Fibroblast of upper back skin (primary cell): ENCODE measurements around the gene GBF1.

Experiments
- DNase-seq: peaks from one replicate; pipeline ENCODE4 v3.0.0-alpha.2; 2013

The GBF1 gene

DNA sequence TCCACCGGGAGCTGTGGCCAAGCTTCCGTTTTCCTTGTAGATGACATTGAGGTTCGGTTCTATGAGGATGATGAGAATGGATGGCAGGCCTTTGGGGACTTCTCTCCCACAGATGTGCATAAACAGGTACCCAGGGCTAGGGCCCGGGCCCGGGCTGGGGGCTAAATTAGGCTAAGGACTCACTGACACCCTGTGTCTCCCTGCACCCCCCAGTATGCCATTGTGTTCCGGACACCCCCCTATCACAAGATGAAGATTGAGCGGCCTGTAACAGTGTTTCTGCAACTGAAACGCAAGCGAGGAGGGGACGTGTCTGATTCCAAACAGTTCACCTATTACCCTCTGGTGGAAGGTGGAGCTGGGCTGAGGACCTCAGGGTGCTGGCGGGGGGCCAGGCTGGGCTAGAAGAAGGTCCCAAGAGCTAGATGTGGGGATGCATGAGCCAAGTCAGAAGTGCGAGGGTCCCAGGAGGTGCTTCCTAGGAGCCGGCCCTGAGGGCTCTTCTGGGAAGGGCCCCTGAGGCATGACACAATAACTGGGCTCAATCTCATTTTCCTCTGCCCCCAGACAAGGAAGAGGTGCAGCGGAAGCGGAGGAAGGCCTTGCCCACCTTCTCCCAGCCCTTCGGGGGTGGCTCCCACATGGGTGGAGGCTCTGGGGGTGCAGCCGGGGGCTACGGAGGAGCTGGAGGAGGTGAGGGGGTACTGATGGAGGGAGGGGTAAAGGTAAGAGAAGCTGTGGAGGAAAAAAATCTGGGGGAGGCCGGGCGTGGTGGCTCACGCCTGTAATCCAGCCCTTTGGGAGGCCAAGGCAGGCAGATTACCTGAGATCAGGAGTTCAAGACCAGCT lies 153.1 kb downstream of the GBF1 start:
- DNase-seq: no peak

DNA sequence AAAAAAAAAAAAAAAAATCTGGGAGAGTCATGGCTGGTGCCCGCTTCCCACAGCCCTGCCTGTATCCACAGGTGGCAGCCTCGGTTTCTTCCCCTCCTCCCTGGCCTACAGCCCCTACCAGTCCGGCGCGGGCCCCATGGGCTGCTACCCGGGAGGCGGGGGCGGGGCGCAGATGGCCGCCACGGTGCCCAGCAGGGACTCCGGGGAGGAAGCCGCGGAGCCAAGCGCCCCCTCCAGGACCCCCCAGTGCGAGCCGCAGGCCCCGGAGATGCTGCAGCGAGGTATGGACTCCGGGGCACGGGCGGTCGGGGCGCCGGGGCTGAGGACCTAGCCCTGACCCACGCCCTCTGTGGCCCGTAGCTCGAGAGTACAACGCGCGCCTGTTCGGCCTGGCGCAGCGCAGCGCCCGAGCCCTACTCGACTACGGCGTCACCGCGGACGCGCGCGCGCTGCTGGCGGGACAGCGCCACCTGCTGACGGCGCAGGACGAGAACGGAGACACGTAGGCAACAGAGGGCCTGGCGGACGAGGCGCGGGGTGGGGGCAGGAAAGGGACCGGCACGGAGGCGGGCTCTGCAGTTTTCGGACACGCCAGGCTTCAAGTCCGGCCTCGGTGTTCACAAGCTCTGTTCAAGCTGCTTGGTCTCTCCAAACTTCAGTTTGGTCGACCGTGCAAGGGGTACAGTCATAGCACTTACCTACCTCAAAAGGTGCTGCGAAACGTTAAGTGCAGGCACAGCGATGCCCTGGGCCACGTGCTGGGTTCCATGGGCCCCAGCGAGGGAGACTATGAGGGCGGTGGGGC lies 154.1 kb downstream of the GBF1 start:
- peak; percentile 82 for DNase-seq

DNA sequence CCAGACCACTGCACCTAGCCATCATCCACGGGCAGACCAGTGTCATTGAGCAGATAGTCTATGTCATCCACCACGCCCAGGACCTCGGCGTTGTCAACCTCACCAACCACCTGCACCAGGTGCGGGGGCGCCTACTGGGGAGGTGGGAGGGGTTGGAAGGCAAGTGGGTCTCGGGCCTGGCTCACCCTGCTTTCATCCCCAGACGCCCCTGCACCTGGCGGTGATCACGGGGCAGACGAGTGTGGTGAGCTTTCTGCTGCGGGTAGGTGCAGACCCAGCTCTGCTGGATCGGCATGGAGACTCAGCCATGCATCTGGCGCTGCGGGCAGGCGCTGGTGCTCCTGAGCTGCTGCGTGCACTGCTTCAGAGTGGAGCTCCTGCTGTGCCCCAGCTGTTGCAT lies 154.7 kb downstream of the GBF1 start:
- DNase-seq: no peak

DNA sequence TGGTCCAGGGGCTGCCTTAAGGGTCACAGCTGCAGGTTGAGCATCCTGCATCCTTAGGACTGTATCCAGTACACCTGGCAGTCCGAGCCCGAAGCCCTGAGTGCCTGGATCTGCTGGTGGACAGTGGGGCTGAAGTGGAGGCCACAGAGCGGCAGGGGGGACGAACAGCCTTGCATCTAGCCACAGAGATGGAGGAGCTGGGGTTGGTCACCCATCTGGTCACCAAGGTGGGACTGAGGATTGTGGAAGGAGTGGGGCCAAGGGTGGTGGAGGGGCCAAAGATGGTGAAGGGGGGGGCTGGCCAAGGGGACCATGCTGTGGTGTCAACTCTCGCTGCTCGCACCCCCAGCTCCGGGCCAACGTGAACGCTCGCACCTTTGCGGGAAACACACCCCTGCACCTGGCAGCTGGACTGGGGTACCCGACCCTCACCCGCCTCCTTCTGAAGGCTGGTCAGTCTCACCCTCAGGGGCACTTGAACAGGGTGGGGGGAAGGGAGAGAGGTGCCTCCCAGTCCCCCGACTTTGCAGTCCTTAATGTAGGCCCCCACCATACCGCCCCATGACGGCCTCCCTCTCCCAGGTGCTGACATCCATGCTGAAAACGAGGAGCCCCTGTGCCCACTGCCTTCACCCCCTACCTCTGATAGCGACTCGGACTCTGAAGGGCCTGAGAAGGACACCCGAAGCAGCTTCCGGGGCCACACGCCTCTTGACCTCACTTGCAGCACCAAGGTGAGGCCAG lies 155.4 kb downstream of the GBF1 start:
- DNase-seq: no peak

DNA sequence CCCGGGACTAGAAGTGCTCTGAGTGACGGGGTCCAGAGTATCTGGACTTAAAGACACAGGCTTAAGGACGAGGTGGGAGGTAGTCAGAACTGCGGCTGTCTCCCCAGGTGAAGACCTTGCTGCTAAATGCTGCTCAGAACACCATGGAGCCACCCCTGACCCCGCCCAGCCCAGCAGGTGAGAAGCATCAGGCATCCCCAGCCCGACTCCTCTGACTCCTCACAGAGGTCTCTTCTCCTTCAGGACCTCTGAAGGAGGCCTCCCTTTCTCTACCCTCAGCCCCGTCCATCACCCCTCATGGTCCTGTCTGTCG lies 156.0 kb downstream of the GBF1 start:
- DNase-seq: no peak

DNA sequence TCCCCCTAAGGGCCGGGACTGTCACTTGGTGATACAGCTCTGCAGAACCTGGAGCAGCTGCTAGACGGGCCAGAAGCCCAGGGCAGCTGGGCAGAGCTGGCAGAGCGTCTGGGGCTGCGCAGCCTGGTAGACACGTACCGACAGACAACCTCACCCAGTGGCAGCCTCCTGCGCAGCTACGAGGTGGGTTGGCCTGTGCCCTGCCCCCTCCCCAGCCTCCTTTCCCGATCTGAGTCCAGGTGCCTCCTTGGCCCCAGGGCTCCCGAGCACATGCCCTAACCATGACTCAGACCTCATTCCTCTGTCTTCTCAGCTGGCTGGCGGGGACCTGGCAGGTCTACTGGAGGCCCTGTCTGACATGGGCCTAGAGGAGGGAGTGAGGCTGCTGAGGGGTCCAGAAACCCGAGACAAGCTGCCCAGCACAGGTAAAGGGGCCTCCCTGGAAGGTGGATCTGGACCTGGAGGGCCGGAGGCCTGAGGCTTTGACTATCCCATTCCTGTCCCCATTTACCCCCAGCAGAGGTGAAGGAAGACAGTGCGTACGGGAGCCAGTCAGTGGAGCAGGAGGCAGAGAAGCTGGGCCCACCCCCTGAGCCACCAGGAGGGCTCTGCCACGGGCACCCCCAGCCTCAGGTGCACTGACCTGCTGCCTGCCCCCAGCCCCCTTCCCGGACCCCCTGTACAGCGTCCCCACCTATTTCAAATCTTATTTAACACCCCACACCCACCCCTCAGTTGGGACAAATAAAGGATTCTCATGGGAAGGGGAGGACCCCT lies 156.6 kb downstream of the GBF1 start:
- DNase-seq: peak; percentile 46

DNA sequence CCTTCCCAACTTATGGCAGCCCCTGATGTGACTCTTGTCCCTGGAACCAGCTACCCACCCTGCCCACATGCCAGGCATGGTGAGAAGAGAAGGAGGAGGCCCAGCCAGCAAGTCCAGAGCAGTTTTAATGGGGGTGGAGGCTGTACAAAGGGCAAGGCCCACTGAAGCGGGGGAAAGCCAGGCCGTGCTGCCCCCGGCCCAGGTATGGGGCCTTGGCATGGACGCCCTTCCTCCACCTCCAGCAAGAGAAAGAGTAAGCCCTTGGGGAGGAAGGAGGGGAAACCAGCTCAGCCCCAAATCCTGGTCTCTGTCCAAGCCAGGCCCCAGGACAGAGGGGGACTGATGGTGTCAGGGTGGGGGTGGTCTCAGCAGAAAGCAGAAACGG lies 157.2 kb downstream of the GBF1 start:
- DNase-seq: no peak

DNA sequence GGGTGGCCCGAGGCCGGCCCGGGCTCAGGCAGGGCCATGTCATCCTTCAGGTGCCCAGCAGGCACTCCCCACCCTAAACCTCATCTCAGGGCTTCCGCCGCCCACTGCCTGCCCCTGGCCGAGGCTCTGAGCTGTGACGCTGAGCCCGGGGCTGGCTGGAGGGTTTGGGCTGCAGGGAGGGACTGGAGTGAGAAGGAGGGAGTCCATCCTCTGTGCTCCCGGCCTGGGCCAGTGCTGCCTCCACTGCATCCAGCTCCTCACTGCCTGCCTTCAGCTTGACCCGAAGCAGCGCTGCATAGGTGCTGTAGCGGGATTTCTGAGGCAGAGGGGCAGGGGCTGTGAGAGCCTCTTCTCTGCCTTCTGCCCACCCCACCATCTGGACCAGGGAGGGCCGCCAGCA lies 157.8 kb downstream of the GBF1 start:
- no peak for DNase-seq

DNA sequence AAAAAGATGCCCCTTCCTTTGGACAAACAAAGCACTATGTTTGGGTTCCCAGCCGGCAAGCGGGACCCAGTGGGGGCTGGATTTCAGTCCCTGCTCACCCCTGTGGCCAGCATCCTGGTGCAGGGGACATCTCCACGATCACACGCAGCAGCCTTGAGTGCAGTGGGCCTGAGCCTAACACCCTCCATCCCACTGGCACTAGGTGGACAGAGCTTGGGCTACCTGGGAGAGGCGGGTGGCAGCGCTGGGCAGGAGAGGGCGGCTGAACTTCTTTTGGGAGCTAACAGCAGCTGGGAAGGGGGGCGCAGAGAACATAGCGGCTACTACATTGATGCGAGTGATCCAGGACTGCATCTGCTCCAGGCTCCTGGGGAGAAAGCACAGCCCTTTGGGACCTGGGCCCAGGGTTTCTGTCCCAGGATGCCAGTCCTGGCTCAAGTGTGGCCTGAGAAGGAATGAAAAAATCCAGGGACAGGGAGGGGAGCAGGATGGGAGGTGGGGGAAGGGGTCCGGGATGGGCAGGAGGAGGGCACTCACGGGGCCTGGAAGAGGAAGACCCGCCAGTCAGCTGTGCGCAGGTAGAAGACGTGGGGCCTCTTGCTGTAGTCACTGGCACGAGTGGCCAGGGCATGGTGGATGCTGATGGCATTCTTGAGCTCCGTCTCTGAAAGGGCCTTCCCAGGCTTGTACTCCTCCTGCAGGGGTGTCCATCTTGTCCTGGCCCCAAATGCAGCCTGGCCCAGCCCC lies 159.2 kb downstream of the GBF1 start:
- no peak for DNase-seq

DNA sequence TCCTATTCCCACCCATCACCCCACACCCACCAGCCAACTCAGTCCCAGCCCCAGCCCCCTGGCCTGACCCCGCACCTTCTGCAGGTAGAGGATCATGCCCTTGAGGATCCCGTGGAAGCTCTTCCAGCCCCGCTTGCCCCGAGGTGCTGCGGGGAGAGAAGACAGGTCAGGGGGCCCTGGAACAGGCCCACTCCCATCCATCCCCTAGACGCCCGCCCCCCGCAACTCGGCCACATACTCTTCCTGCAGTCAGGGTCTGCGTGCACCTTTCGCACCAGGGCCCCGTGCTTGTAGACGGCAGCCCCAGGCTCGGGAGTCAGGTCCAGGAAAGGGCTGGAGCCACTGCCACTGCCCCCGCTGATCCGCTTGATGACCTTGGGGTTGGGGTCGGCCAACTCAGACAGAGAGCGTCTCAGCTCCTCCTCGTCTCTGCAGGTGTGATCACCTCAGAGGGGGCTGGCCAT lies 159.8 kb downstream of the GBF1 start:
- no peak for DNase-seq

DNA sequence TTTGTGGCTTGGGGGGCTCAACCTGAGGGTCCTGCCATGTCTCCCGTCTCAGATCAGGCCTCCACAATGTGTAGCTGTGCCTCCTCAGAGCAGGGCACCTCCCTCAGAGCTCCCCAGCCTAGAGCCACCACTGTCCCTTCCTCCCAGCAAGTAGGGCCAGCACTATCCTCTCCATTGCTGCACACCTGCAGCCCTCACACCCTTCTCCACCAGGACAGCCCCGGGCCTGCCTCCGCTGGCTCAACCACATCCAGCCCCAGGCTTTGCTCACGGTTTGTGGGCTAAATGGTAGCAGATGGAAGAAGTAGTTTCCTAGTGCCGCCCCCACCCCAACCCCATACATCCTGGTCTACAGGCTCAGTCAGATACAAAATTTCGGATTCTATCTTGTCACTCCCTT lies 160.3 kb downstream of the GBF1 start:
- DNase-seq: no peak

DNA sequence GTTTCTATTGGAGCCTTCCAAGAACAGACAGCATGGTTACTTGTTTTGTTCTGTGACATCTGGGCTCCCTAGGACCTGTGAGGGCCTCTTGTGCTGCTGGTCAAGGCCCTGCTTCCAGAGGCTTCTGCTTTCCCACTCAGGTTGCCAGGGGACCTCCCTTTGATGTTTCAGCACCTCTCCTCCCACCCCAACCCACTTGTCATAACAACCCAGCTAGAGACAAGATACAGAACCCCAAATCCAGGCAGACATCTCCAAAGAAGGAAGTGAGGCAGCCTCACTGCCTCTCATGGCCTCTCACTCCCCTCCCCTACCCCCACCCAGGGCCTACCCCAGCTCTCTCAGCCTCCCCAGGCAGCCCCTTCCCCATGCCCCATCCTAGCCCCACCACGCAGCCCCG lies 161.5 kb downstream of the GBF1 start:
- DNase-seq: no peak

DNA sequence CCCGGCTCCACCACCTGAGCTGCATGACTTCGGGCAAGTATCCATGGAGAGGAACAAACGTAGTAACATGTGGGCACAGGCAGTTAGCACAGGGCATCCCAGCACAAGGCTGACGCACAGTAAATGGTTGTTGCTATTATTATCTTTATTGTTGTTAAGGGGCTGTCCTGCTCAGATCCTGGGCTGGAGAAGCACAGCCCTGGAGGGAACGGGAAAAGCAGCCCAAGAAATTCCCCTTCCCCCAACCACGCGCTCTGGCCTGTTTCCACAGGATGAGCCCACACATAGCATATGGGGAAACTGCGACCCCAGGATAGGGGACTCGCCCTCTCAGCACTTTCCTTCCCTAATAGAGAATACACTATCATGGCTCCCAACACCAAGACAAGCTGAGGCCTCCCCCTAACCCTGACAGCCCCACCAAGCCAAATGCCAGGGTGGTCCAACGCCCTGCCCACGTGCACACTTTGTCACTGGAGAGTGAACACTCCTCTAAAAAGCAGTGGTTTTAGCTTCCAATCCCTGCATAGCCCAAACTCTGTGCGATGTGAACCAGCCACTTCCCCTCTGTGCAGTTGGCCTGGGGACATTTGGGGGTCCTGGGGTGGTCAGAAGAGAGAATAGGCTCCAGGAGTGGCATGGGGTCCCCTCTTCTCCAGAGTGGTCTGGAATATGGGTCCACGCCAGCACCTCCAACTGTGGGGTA lies 162.2 kb downstream of the GBF1 start:
- no peak for DNase-seq

DNA sequence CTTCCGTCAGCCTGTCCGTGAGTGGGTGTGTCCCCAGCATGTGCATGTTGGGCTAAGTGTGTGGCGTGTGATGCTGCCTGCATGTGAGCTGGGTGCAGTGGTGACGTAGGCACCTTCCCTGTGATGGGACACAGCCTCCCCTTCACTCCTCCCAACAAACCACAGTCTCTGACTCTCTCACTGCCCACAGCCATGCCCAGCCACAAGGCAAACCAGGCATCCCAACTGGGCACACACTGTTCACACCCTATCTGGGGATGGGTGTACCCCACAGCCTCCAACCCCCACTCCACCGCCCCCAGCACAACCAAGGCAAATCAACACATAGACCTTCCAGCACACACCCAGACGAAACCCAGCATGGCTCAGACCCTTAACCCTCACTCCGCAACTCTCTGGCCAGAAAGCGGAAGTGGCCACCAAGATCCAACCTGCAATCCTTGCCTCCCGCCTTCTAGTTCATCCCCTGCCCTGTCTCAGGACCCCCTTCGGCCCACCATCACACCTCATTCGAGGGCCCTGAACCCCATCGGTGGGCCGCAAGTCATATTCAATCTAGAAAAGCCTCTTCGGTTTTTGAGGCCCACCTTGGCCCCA lies 162.9 kb downstream of the GBF1 start:
- DNase-seq: no peak

DNA sequence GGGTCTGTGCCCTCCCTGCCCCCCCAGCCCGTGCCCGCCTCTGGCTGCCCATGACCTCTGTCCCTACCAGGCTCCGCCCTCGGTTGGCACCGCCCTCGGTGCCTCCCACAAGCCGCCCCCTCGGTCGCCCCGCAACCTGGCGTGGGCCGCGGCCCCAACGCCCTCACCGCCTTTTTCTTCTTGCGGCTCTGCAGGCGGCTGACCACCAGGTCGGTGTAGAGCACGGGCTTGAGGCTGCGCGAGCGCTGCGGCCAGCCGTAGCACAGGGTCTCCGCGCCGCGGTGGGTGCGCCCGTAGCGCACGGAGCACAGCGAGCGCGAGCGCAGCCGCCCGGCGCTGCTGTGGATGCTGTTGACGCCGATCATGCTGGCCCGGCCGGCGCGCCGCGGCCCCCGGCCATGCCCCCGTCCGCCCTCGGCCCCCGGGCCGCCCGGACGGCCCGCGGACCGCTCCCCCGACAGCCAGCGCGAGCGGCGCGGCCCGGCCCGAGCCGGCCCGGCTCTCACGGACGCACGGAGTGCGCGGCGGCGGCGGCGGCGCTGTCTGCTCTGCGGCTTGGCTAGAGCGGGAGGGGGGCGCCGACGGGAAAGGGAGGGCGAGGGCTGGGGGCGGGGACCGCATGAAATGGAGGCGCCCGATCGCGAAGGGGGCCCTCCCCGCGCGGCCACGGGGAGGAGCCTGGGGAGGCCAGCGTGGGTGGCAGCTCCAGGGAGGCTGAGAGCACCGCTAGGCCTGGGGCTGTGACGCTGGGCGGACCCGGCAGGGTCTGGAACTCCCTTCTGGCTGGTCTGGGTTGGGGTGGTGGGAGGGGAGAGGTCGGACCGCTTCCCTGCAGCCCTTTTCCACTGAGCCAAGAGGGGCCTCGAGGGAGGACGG lies 163.6 kb downstream of the GBF1 start:
- peak; percentile 43 for DNase-seq

DNA sequence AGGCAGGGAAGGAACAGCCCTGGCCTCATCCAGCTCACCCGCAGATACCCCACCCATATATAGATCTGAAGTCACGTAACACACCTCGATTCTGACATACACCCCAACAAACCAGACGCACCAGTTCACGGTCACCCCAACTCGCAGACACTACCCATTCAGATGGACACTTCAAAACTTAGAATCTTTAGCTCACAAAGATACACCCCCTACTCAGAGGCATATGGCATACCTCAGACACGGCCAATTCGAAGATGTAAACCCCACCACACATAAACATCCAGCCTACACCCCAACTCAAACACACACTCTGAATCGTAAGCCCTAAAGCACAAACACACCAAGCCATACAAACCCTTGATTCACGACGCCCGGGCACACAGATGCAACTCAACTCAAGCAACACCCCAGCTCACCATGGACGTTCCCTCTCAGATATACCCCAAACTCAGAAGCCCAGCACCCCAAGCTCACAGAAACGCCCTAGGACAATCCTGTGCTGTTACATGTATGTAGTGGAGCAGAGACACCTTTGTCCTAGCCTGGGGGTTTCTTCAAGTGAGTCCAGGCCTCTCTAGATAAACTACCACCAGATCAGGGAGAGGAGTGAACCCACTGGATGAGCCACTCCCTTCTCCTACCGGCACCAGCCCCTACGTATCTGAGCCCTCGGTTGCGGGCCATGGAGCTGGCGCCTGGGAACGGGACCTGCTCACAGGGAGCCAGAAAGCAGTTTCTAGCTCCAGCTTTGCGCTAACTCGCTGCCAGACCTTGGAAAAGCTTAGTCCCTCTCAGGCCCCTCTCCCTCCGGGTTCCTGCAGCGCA lies 164.5 kb downstream of the GBF1 start:
- DNase-seq: no peak

DNA sequence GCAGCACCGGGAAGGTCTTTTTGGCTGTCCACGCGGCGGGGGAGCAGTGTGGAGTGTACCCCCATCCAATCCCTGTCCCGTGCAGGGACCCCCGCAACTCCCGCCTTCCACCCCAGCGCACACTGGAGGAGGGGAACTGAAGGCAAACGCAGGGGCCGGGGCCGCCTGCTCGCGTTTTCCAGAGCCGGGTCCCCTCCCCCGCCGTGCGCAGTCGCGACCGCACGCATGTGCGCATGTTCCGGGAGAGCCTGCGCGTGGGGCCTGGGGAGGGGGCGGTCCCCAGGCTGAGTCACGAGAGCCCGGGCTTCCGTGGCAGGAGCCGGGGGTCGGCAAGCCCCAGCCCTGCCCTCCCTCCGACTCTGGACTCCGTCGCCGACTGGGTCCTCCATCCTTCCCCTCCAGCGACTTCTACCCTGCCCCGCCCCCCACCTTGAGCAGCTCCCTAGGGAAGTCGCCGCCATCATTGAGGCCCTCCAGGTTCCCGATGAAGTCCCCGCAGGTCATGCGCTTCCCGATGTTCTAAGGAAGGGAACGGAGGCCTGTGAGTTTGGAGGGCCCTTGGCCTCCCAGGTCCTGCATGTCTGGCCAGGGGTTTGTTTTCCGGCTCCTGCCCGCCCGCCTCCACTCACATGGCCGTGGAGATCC lies 165.2 kb downstream of the GBF1 start:
- peak; percentile 44 for DNase-seq
